ENCODE data around the gene ARMC8.
A peak's percentile ranks its signal among the peaks of the same experiment; 100 is the strongest.

Gene ARMC8

DNA sequence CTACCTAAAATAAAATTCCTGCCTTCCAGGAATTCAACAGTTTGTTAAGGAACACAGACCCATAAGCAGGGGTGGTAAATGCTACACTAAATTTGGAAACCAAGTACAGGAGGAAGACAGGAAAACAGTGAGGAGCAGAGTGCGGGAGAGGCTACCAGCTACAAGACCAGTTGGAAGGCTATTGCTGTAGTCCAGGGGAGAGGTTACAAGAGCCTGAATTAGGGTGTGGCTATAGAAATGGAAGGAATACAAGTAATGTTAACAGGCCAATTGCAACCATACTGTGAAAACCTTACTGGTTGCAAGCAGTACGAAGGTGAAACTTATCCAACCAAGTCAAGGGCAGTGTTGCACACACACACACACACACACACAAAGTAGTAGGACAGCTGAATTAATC lies 880 bp upstream of the ARMC8 start:
- peak; percentile 86 for FAIRE-seq
- TF ChIP-seq POLR2A (IDR thresholded peaks at IDR 0.05; ENCODE audit: low read depth, low read length) = no peak

DNA sequence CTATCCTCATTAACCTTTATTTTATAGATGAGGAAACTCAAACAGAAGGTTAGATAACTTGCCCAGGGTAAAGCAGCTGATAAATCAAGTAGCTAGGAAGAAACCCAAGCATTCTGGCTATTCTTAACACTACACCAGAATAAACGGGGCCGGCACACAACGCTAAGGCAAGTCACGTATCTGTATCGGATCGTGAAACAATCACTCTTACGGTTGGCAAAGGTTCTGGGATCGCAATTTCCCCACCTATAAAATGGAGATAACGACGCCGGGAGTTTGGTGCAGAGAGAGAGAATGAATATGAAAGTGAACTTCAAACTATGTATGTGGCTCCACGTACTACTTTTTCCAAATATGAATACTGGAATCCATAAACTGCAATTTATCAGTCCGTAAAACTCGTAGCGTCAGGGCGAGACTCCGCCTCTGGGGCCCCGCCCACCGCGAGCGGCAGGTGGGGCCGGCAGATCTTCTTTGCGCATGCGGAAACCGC lies 252 bp upstream of the ARMC8 start:
- DNase-seq (ENCODE audit: insufficient read length, low spot score) = peak; percentile 87
- TF ChIP-seq POLR2A (IDR thresholded peaks at IDR 0.05; ENCODE audit: low read depth, low read length) = no peak
- peak; percentile 88 for FAIRE-seq

More for the DNA sequence above, 880 bp upstream of the ARMC8 start:
- DNase-seq (ENCODE audit: insufficient read length, low spot score) = no peak

DNA sequence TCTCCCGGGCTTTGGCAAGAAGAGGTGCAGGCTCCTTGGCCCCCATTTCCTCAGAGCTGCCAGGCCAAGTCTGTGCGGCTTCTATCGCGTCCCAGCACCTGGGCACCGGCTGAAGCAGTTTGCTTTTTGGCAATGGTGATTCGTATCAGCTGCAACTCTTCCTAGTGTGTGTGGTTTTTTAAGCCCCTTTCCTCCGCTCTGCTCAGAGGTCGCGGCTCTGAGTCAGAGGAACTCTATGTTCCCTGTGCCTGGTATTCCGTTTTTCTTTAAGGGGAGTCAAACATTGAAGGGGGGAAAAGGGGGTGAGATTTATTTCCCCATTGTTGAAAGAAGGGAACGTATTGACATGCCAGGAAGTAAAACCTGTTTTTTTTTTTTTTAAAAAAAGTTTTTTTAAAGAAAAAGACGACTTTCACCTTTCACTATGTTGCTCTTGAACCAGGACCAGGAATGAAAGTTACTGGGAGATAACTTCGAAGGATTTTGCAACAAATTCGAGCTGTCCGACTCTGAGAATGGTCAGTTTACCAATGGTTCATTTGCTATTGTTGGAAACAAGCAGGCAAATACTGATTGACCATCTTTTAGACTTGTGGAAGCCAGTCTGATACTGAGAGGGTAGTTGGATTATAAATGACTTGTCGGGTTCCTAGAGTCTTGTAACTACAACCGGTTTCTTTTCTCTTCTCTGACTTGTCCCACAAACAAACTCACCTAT lies 1.1 kb downstream of the ARMC8 start:
- peak; percentile 26 for DNase-seq (ENCODE audit: insufficient read length, low spot score)
- TF ChIP-seq POLR2A (IDR thresholded peaks at IDR 0.05; ENCODE audit: low read depth, low read length) = no peak
- peak; percentile 36 for FAIRE-seq

DNA sequence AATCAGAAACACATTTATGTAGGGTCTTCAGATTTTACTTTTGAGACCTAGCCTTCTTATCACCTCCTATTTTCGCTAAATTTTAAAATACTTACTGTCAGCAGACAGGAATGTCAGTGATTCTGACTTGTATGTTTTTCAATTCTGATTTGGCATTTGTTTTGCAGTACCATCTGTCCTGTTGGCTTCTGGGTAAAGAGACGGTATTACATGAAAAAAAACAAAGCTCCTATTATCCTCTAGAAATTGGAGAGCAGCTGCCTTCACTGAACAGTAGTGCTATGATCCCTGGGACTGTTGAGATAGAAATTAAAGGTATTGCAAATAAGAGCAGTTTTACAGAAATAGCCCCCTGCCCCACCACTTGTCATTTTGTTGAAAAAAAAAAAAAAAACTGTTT lies 8.4 kb downstream of the ARMC8 start:
- FAIRE-seq (no peak), DNase-seq (ENCODE audit: insufficient read length, low spot score) (no peak)

GRCh38 chr3:138196023-138196422 lies 8.9 kb downstream of the ARMC8 start:
- DNase-seq (ENCODE audit: insufficient read length, low spot score) = no peak
- TF ChIP-seq POLR2A (IDR thresholded peaks at IDR 0.05; ENCODE audit: low read depth, low read length) = no peak
- no peak for FAIRE-seq

More for the DNA sequence above, 8.4 kb downstream of the ARMC8 start:
- TF ChIP-seq POLR2A (IDR thresholded peaks at IDR 0.05; ENCODE audit: low read depth, low read length) = no peak

DNA sequence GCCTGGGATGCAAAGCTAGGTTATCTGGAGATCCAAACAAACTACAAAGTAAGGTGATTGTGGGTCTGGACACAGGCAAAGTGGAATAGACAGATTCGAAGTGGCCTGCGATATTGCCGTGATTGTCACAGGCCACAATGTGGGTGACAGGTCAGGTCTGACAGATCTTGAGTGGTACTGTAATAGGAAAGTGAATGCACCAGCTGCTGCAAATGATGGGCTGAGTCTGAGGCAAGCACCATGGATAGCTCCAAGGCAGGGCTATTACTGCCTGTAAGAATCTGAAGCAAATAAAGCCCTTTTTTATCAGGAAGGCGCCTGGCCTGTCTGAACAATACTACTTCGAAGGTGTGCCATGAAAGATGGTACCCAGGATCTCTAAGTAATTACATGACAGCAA lies 10.0 kb downstream of the ARMC8 start:
- DNase-seq (ENCODE audit: insufficient read length, low spot score) = no peak
- peak; percentile 69 for FAIRE-seq
- no peak for TF ChIP-seq POLR2A (IDR thresholded peaks at IDR 0.05; ENCODE audit: low read depth, low read length)

- no peak for TF ChIP-seq POLR2A (IDR thresholded peaks at IDR 0.05; ENCODE audit: low read depth, low read length)
- FAIRE-seq (no peak), DNase-seq (ENCODE audit: insufficient read length, low spot score) (no peak)
These were observed 10.4 kb downstream of the ARMC8 start for GRCh38 chr3:138197524-138197923.

DNA sequence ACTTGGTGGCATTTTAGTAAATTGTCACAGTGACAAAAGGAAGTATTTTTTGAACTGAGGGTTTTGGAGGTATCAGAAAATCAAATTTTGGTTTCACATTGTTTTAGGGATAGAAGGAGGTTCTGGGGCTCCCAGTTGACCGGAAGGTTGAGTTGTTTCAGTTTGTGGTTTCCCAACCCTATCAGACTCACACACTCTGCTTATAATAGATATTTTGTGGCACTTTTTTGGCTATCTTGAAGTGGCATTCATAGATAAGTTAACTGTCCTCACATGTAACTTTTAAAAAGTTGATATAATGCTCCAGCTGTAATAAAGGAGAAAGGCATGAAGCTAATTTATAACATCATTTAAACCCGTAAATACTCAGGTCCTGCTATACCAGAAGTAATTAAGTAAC lies 12.8 kb downstream of the ARMC8 start:
- DNase-seq (ENCODE audit: insufficient read length, low spot score) = no peak
- no peak for TF ChIP-seq POLR2A (IDR thresholded peaks at IDR 0.05; ENCODE audit: low read depth, low read length)
- peak; percentile 48 for FAIRE-seq

DNA sequence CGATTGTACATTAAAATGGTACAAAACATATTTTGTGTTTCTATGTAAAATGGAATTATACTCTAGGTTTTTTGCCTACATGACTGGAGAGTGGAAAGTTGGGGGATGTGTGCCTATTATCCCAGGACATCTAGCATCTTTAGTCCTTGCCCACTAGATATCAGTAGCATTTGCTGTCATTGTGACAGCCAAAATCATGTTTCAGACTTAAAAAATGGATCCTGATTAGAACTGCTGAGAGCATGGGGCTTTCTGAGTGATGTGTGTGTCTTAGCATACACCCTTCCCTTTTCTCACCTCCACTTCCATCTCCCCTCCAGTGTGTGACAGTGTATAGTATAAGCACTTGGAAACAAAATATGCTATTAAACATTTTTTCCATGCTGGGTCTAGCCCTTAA lies 13.3 kb downstream of the ARMC8 start:
- no peak for DNase-seq (ENCODE audit: insufficient read length, low spot score)
- no peak for TF ChIP-seq POLR2A (IDR thresholded peaks at IDR 0.05; ENCODE audit: low read depth, low read length)
- FAIRE-seq = no peak

- no peak for FAIRE-seq
- no peak for TF ChIP-seq POLR2A (IDR thresholded peaks at IDR 0.05; ENCODE audit: low read depth, low read length)
- no peak for DNase-seq (ENCODE audit: insufficient read length, low spot score)
These were observed 16.0 kb downstream of the ARMC8 start for GRCh38 chr3:138202945-138203701.

- DNase-seq (ENCODE audit: insufficient read length, low spot score) (no peak), FAIRE-seq (no peak)
- TF ChIP-seq POLR2A (IDR thresholded peaks at IDR 0.05; ENCODE audit: low read depth, low read length) = no peak
These were observed 16.8 kb downstream of the ARMC8 start for GRCh38 chr3:138203938-138204337.

DNA sequence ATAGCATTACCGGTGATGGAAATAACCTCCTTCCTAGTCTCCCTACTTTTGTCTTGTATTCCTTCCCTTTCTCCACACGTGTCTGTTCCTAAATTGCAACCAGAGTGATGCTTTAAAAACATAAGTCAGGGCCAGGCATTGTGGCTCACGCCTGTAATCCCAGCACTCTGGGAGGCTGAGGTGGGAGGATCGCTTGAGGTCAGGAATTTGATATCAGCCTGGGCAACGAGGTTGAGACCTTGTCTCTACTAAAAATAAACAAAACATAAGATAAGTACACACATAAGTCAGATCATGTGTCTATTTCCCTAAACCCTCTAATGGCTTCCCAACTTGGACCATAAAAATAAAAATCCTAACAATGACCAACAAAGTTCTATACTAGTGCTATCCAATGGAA lies 18.4 kb downstream of the ARMC8 start:
- no peak for TF ChIP-seq POLR2A (IDR thresholded peaks at IDR 0.05; ENCODE audit: low read depth, low read length)
- FAIRE-seq (no peak), DNase-seq (ENCODE audit: insufficient read length, low spot score) (no peak)

GRCh38 chr3:138206196-138206595 lies 19.1 kb downstream of the ARMC8 start:
- FAIRE-seq = no peak
- no peak for TF ChIP-seq POLR2A (IDR thresholded peaks at IDR 0.05; ENCODE audit: low read depth, low read length)
- no peak for DNase-seq (ENCODE audit: insufficient read length, low spot score)

GRCh38 chr3:138210528-138210927 lies 23.4 kb downstream of the ARMC8 start:
- no peak for TF ChIP-seq POLR2A (IDR thresholded peaks at IDR 0.05; ENCODE audit: low read depth, low read length)
- DNase-seq (ENCODE audit: insufficient read length, low spot score) (no peak), FAIRE-seq (no peak)

Measured in H54 (cell line).